GM19372 (cell line): ENCODE results near the gene XYLT1.
A peak's percentile ranks its signal among the peaks of the same experiment; 100 is the strongest.
"Not testable (repeated sequence)": the region's sequence is repeated elsewhere in the genome, so short reads cannot be mapped to it uniquely, and the experiment has no call there.

ENCODE experiments used
- ATAC-seq: cut with Tn5 transposase; IDR thresholded peaks from one replicate; pipeline ENCODE4 v1.9.1; 2021; ENCODE audit warnings: mild to moderate bottlenecking, low read depth, moderate library complexity; ENCODE audit not compliant: unreplicated experiment

The XYLT1 gene

DNA sequence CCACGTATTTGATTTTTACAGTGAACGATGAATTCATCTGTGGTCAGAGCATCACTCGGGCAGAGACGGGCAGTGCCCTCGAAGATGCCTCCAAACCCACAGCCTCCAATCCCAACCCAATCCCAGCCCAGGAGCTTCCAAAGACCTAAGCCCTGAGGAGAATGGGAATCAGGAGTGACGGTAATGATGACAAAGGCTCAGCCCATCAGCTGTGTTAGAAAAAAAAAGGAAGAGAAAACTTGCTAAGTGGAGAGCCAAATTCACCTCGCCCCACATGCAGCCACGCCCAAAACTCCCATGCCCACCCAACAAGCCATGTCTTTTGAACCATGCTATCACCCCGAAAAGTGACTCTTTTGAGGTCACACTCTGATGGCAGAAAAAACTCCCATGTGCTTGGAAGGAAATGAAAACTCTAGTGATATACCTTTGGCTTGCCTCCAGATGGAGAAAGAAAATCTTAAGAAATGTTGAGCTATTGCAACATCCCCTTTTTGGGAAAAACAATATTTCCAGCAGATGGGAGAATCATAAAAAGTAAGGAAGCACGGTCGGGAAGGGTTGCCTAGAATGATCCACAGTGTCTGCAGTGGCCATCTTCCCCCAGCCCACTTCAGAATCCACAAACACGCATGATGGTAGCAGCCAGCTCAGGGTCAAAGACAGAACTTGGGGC lies 37.7 kb downstream of the XYLT1 start:
- ATAC-seq = no peak

- ATAC-seq = no peak
Measured at GRCh38 chr16:17431968-17432625, 38.7 kb downstream of the XYLT1 start.

DNA sequence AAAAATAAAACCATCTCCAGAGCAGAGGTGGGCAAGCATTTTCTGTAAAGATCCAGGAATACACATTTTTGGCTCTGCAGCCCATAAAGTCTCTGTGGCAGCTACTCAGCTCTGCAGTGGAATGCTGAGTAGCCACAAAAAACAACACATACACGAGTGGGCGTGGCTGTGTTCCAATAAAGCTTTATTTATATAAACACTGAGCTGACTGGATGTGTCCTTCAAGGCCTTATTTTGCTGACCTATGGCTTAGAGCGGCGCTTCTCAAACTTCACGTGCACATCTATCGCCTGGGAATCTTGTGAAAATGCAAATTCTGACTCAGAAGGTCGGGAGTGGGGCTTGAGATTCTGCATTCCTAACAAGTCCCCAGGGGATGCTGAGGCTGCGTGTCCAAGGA lies 39.7 kb downstream of the XYLT1 start:
- ATAC-seq = no peak

DNA sequence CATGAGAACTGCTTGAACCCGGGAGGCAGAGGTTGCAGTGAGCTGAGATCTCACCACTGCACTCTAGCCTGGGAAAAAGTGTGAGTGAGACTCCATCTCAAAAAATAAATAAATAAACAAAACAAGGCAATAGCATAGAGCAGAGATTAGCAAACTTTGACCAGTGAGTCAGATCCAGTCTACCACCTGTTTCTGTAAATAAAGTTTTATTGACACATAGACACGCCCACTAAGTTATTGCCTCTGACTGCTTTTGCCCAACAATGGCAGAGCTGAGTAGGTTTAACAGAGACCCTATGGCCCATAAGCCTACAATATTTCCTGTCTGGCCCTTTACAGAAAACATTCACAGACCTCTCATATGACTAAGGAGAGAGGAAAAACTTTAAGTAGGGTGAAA lies 44.3 kb downstream of the XYLT1 start:
- no peak for ATAC-seq

DNA sequence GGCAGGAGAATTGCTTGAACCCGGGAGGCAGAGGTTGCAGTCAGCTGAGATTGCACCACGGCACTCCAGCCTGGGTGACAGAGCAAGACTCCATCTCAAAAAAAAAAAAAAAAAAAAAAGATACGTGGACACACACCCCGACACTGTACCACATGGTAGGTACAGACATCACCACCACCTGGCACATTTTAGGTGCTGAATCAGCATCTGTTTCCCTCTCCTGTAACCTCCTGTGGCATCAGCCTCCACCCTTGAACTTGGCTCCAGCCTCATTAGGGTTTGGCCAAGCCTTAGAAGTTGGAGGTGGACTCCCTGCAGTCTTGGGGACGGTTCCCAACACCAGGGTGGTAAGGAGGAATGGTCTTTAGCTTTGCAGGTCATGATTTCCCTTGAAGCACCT lies 46.0 kb downstream of the XYLT1 start:
- ATAC-seq = no peak

- ATAC-seq = no peak
Measured at GRCh38 chr16:17423221-17423620, 47.5 kb downstream of the XYLT1 start.

GRCh38 chr16:17420816-17421215 lies 49.9 kb downstream of the XYLT1 start:
- no peak for ATAC-seq

- ATAC-seq = no peak
Measured at GRCh38 chr16:17419266-17419665, 51.5 kb downstream of the XYLT1 start.

DNA sequence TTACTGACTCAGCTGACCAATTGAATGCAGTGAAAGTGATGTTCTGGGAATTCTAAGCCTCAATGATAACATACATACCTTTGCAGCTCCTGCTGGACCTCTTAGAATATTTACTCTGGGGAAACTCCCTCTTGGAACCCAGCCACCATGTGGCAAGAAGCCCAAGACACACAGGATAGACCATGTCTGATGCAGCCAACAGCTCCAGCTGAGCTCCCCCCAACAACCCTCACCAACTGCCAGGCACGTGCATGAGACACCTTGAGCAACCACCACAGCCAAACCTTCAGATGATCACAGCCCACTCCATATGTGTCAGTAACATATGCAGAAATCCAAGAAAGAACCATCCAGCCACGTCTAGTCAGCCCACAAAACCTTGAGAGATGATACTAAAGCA lies 53.0 kb downstream of the XYLT1 start:
- ATAC-seq = no peak

GRCh38 chr16:17416461-17417311 lies 54.1 kb downstream of the XYLT1 start:
- ATAC-seq = peak; percentile 91

- no peak for ATAC-seq
Measured at GRCh38 chr16:17414916-17415315, 55.8 kb downstream of the XYLT1 start.

GRCh38 chr16:17414421-17414820 lies 56.3 kb downstream of the XYLT1 start:
- no peak for ATAC-seq

GRCh38 chr16:17413508-17413907 lies 57.3 kb downstream of the XYLT1 start:
- ATAC-seq = no peak

- ATAC-seq = no peak
Measured at GRCh38 chr16:17412791-17413190, 58.0 kb downstream of the XYLT1 start.

DNA sequence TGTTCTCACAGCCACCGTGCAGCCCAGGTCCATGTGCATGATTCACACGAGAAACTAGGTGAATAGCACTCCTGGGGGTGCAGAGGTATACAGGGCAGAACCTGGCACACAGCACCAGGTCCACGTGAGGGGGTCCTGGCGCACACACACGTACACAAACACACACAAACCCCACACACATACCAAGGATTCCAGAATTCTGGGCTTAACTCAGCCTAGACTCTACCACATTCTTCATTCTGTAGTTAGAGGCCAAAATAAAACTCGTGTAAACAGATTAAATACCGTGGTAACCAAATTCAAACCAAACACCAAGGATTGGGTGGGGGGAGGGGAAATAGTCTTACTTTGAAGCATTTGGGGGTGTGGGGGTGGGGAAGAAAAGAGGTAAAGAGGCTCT lies 58.5 kb downstream of the XYLT1 start:
- ATAC-seq = no peak

- ATAC-seq = no peak
Measured at GRCh38 chr16:17411263-17411662, 59.5 kb downstream of the XYLT1 start.

- ATAC-seq = not testable (repeated sequence)
Measured at GRCh38 chr16:17410316-17410715, 60.4 kb downstream of the XYLT1 start.

GRCh38 chr16:17409894-17410293 lies 60.9 kb downstream of the XYLT1 start:
- ATAC-seq = no peak

GRCh38 chr16:17408955-17409441 lies 61.8 kb downstream of the XYLT1 start:
- peak; percentile 76 for ATAC-seq

DNA sequence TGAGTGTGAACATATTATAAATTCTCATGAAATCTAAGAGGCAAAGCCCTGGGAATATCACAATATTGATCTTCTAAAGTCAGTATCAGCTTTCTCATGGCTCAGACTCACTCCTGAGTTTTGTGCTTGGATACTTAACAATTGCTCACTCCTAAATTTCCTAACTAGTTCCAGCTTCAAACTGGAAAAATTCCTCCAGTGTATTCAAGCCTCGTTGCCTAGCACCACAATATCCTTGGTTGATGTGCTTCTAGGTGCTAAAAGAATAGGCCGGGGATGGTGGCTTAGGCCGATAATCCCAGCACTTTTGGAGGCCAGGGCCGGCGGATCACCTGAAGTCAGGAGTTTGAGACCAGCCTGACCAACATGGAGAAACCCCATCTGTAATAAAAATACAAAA lies 62.5 kb downstream of the XYLT1 start:
- no peak for ATAC-seq

GRCh38 chr16:17407321-17407720 lies 63.4 kb downstream of the XYLT1 start:
- ATAC-seq = no peak
